Measurements from ENCODE around the gene PUM1. TPM values are rescaled to one million over a fixed set of nuclear protein-coding genes. Genes with fewer than 3 reads are reported as not detected.

The PUM1 gene
- total and polyA plus RNA-seq, 2 of the 8 experiments (the other 6 are each of a cell fraction or from before 2014, with no cell fraction given) = 122 to 177 TPM

- no peak overlapping the region for H3K4ac ChIP-seq (replicated peaks; ENCODE audit: insufficient read length, low read depth, low read length)
- H3K4me1 ChIP-seq (replicated peaks in 1 of 4; ENCODE audit: control insufficient read depth in 3 of 4, insufficient read depth in 4 of 4, low read length in 3 of 4) = no peaks in the 10 kb centered on the region
- no peak overlapping the region for H3K27ac ChIP-seq (ENCODE audit: low read depth, low read length)
- H3K79me1 ChIP-seq (ENCODE audit: low read depth, low read length) = peaks cover 2% of the 10 kb centered on the region; the same call in 1 of the 2 replicates
- ChIA-PET CTCF (ENCODE audit: partially characterized antibody) (no interaction called here), POLR2A (ENCODE audit: partially characterized antibody) (no interaction called here)
- no peaks in the 10 kb centered on the region for H3K23me2 ChIP-seq (ENCODE audit: low read depth, low read length)
- H2BK12ac ChIP-seq (ENCODE audit: low read depth, low read length) = no peak overlapping the region
- H3K9me3 ChIP-seq (ENCODE audit: insufficient read depth in 2 of 2, low read depth in 1 of 2, low read length in 1 of 2) = no peaks in the 10 kb centered on the region
- no peak overlapping the region for H3K14ac ChIP-seq (ENCODE audit: insufficient read length)
- no peak overlapping the region for H3K9ac ChIP-seq (replicated peaks in 1 of 4; ENCODE audit: extremely low read depth in 1 of 4, low read depth in 3 of 4, low read length in 3 of 4)
- no peak overlapping the region for H3K4me2 ChIP-seq (ENCODE audit: insufficient read depth in 1 of 2, low read depth in 2 of 2, low read length in 2 of 2)
- no peak overlapping the region for H2BK20ac ChIP-seq (ENCODE audit: low read length)
- no peak overlapping the region for H3K56ac ChIP-seq (replicated peaks; ENCODE audit: insufficient read length, low read depth, low read length)
- no peak overlapping the region for H2AK5ac ChIP-seq (ENCODE audit: low read depth, low read length)
- WGBS, 2 experiments (ENCODE audit: extremely low coverage in 1 of 2, insufficient coverage in 1 of 2, insufficient read length in 1 of 2, insufficient replicate concordance in 2 of 2, low coverage in 1 of 2, low lambda C conversion rate in 2 of 2, missing lambda C conversion rate in 1 of 2) = 94% methylated on average over 2 of the region's 2 CpGs; no CpG with 5 or more reads in 1 of the 2 experiments
- peaks cover 0 to 55% of the 10 kb centered on the region in 2 experiments; a peak in 2 of 4 replicates for H3K79me2 ChIP-seq (ENCODE audit: control insufficient read depth in 1 of 2, insufficient read depth in 2 of 2, low read length in 2 of 2)
- DNase-seq (ENCODE audit: low read depth in 1 of 2, low spot score in 2 of 2) (no peak), FAIRE-seq (no peak)
- H2BK120ac ChIP-seq (replicated peaks; ENCODE audit: low read depth, low read length) = no peak overlapping the region
- no peak overlapping the region for H2BK5ac ChIP-seq (ENCODE audit: low read depth, low read length)
- no peak overlapping the region for H4K8ac ChIP-seq (ENCODE audit: extremely low read depth, insufficient read depth, low read length)
- peaks cover 2 to 12% of the 10 kb centered on the region in 2 experiments for H4K20me1 ChIP-seq (replicated peaks in 1 of 2; ENCODE audit: control insufficient read depth in 1 of 2, insufficient read depth in 2 of 2, low read length in 2 of 2)
- no peak overlapping the region for H4K91ac ChIP-seq (replicated peaks; ENCODE audit: insufficient read length, low read length)
- no peak overlapping the region for H3K23ac ChIP-seq (ENCODE audit: insufficient read length)
- H3K18ac ChIP-seq (ENCODE audit: extremely low read depth, low read length) = no peak overlapping the region
- H3K27me3 ChIP-seq (replicated peaks in 1 of 4; ENCODE audit: control insufficient read depth in 3 of 4, extremely low read depth in 1 of 4, insufficient read depth in 3 of 4, low read length in 3 of 4) = no peaks in the 10 kb centered on the region
- H4K5ac ChIP-seq (ENCODE audit: insufficient read length, low read depth, low read length) = no peak overlapping the region
- no peak overlapping the region for H2AFZ ChIP-seq (ENCODE audit: low read length)
- no peak overlapping the region for H2BK15ac ChIP-seq (ENCODE audit: low read length)
- peaks cover 2 to 69% (median 21%) of the 10 kb centered on the region in 4 experiments; a peak in 6 of 8 replicates for H3K36me3 ChIP-seq (ENCODE audit: control insufficient read depth in 2 of 4, insufficient read depth in 4 of 4, low read length in 3 of 4)
- no peak for TF ChIP-seq CREB1 (IDR thresholded peaks at IDR 0.05)
- TF ChIP-seq MAX (IDR thresholded peaks at IDR 0.05) = no peak
- no peak for TF ChIP-seq ATF3 (IDR thresholded peaks at IDR 0.05; ENCODE audit: insufficient read depth, low read depth, low read length)
- H3K4me3 ChIP-seq (ENCODE audit: extremely low read depth in 1 of 4, insufficient read depth in 2 of 4, low read depth in 3 of 4, low read length in 4 of 4) = no peak overlapping the region
Measured at GRCh38 chr1:30971496-30971895, 94.0 kb downstream of the PUM1 start.

Measured in H1 (cell line).